Caco-2 (cell line): ENCODE data around the gene TXNRD2. TPM values are rescaled to one million over a fixed set of nuclear protein-coding genes. Genes with fewer than 3 reads are reported as not detected.
A peak's percentile ranks its signal among the peaks of the same experiment; 100 is the strongest.

ENCODE experiments used
- BruUV-seq: library from RNA; stranded (reverse); fragments of 400-500 nt; replicated peaks from 2 replicates; lab custom pipeline; 2021; lab: Mats Ljungman, UMichigan
- CTCF ChIA-PET: fragments of 300-600 bp; sonication (Branson Sonifier 250); formaldehyde crosslinking; loops from one replicate; lab custom pipeline; 2022; ENCODE audit warnings: antibody characterized with exemption; lab: Charles Lee
- POLR2A ChIA-PET: fragments of 300-600 bp; sonication (Branson Sonifier 250); formaldehyde crosslinking; loops from one replicate; lab custom pipeline; 2022; ENCODE audit warnings: antibody characterized with exemption; lab: Charles Lee
- DNase-seq, 2 experiments: peaks; one replicate each; pipeline versions ENCODE4 v3.0.0 to v3.0.0-alpha.2; 2020 to 2022
- H3K27me3 ChIP-seq: replicated peaks from 2 replicates; pipeline ENCODE4 v1.6.0; 2011; ENCODE audit warnings: low read length; ENCODE audit not compliant: control insufficient read depth, insufficient read depth
- H3K36me3 ChIP-seq: 2 replicates; pipeline ENCODE4 v1.5.1; 2011; ENCODE audit warnings: low read length; ENCODE audit not compliant: control insufficient read depth, insufficient read depth
- H3K4me1 ChIP-seq: fragments of 250-450 bp; sonication (Bioruptor Pico); 2 replicates; pipeline ENCODE4 v1.5.1; 2020; ENCODE audit warnings: mild to moderate bottlenecking
- H3K4me3 ChIP-seq: 2 replicates; pipeline ENCODE4 v1.5.1; 2011; ENCODE audit warnings: low read depth, mild to moderate bottlenecking, control low read depth, low read length
- H3K9me3 ChIP-seq: fragments of 250-450 bp; sonication (Bioruptor Pico); 2 replicates; pipeline ENCODE4 v1.5.1; 2020; ENCODE audit warnings: mild to moderate bottlenecking, moderate library complexity
- H3K27ac Mint-ChIP-seq: one replicate; pipeline ENCODE4 v1.8.0; 2022; ENCODE audit warnings: mixed read lengths; ENCODE audit not compliant: unreplicated experiment
- H3K27me3 Mint-ChIP-seq: one replicate; pipeline ENCODE4 v1.8.0; 2022; ENCODE audit warnings: mixed read lengths; ENCODE audit not compliant: insufficient read depth, unreplicated experiment
- H3K36me3 Mint-ChIP-seq: one replicate; pipeline ENCODE4 v1.8.0; 2022; ENCODE audit warnings: mild to moderate bottlenecking, mixed read lengths; ENCODE audit not compliant: insufficient read depth, unreplicated experiment
- H3K4me1 Mint-ChIP-seq: one replicate; pipeline ENCODE4 v1.8.0; 2022; ENCODE audit warnings: low read depth, mixed read lengths; ENCODE audit not compliant: unreplicated experiment
- H3K4me3 Mint-ChIP-seq: one replicate; pipeline ENCODE4 v1.8.0; 2022; ENCODE audit warnings: mild to moderate bottlenecking, moderate library complexity, mixed read lengths; ENCODE audit not compliant: unreplicated experiment
- H3K9me3 Mint-ChIP-seq: one replicate; pipeline ENCODE4 v1.8.0; 2022; ENCODE audit warnings: mixed read lengths; ENCODE audit not compliant: unreplicated experiment
- CTCF ChIP-seq, 2 experiments: fragments of 200-600 bp in 1 of 2; IDR thresholded peaks; 1 replicate in 1 of 2; 2 replicates in 1 of 2; pipeline versions ENCODE4 v1.5.1 to v1.8.0; 2011 to 2022; ENCODE audit warnings: antibody characterized with exemption in 1 of 2, control low read depth in 1 of 2, inconsistent platforms in 1 of 2, low read depth in 1 of 2, low read length in 1 of 2, mild to moderate bottlenecking in 1 of 2, moderate library complexity in 1 of 2; ENCODE audit not compliant: insufficient read depth in 1 of 2, severe bottlenecking in 1 of 2, unreplicated experiment in 1 of 2
- intact Hi-C: fragments of 100-400 bp; cut with micrococcal nuclease; formaldehyde crosslinking; loops from one replicate; pipeline ENCODE4 v1.10.0; 2022; ENCODE audit not compliant: unreplicated experiment
- total RNA-seq: library from RNA; stranded (reverse); gene quantifications from 2 replicates; pipeline ENCODE4 v1.2.3, GENCODE V29; 2022

Gene TXNRD2
- total RNA-seq, 1 experiment from 2014 or later: 44.8 TPM

GRCh38 chr22:19853879-19854777 is 87.5 kb downstream of the TXNRD2 start:
- peak overlapping the region; percentile 87 for H3K27ac Mint-ChIP-seq
- Histone ChIP-seq H3K4me3 (peak overlapping the region; percentile 87), H3K27me3 (no peaks in the 10 kb centered on the region), H3K9me3 (no peaks in the 10 kb centered on the region), H3K4me1 (peaks cover 44% of the 10 kb centered on the region), H3K36me3 (peaks cover 6% of the 10 kb centered on the region)
- ChIA-PET POLR2A (interaction anchor here (1.4 kb wide), 1 partner anchor 21 kb away, joined by 8 read pairs; no protein-coding TSS in a partner anchor), CTCF (interaction anchor here (0.7 to 1.1 kb wide), 4 partner anchors 56 to 130 kb away, joined by 3 to 5 read pairs (median 3); partner anchors contain the start of gene GP1BB)
- H3K36me3 Mint-ChIP-seq: peaks cover 42% of the 10 kb centered on the region
- intact Hi-C loops: loop anchor here (2.0 kb wide), 2 partner anchors 27 to 123 kb away; no protein-coding TSS in a partner anchor
- H3K9me3 Mint-ChIP-seq: no peaks in the 10 kb centered on the region
- peaks cover 33% of the 10 kb centered on the region for H3K4me1 Mint-ChIP-seq
- peak overlapping the region; percentile 95 for H3K4me3 Mint-ChIP-seq
- peak in 1 of 2 experiments; percentile 32 for DNase-seq
- no peak for TF ChIP-seq CTCF (IDR thresholded peaks at IDR 0.05; ENCODE audit: insufficient read depth in 1 of 2, low read depth in 1 of 2, low read length in 1 of 2, severe bottlenecking in 1 of 2, unreplicated experiment in 1 of 2)
- no peaks in the 10 kb centered on the region for H3K27me3 Mint-ChIP-seq
- BruUV-seq: TSS peak; percentile 36

GRCh38 chr22:19853058-19853878 is 88.3 kb downstream of the TXNRD2 start:
- Mint-ChIP-seq H3K9me3 (no peaks in the 10 kb centered on the region), H3K4me1 (peaks cover 38% of the 10 kb centered on the region), H3K27ac (peak overlapping the region; percentile 87), H3K36me3 (peaks cover 50% of the 10 kb centered on the region), H3K27me3 (no peaks in the 10 kb centered on the region), H3K4me3 (peak overlapping the region; percentile 95)
- Histone ChIP-seq H3K36me3 (peaks cover 6% of the 10 kb centered on the region), H3K9me3 (no peaks in the 10 kb centered on the region), H3K4me1 (peaks cover 53% of the 10 kb centered on the region), H3K27me3 (no peaks in the 10 kb centered on the region), H3K4me3 (peak overlapping the region; percentile 87)
- peak in 1 of 2 experiments; percentile 37 for DNase-seq
- TF ChIP-seq CTCF (IDR thresholded peaks at IDR 0.05; ENCODE audit: insufficient read depth in 1 of 2, low read depth in 1 of 2, low read length in 1 of 2, severe bottlenecking in 1 of 2, unreplicated experiment in 1 of 2): no peak
- ChIA-PET CTCF (interaction anchor here (0.7 to 1.1 kb wide), 3 partner anchors 57 to 129 kb away, joined by 3 read pairs; partner anchors contain the start of gene GP1BB), POLR2A (interaction anchor here (1.4 kb wide), 1 partner anchor 21 kb away, joined by 8 read pairs; no protein-coding TSS in a partner anchor)
- intact Hi-C loops: no loop called here
- BruUV-seq: no TSS peak
